NCI-H1436 treated with DMSO at 0.1 percent for 48 hours (cell line): ENCODE results near the gene LRFN2.

Experiments used
- DNase-seq: peaks from one replicate; lab custom pipeline; 2025; lab: John Stamatoyannopoulos, UW

The LRFN2 gene

DNA sequence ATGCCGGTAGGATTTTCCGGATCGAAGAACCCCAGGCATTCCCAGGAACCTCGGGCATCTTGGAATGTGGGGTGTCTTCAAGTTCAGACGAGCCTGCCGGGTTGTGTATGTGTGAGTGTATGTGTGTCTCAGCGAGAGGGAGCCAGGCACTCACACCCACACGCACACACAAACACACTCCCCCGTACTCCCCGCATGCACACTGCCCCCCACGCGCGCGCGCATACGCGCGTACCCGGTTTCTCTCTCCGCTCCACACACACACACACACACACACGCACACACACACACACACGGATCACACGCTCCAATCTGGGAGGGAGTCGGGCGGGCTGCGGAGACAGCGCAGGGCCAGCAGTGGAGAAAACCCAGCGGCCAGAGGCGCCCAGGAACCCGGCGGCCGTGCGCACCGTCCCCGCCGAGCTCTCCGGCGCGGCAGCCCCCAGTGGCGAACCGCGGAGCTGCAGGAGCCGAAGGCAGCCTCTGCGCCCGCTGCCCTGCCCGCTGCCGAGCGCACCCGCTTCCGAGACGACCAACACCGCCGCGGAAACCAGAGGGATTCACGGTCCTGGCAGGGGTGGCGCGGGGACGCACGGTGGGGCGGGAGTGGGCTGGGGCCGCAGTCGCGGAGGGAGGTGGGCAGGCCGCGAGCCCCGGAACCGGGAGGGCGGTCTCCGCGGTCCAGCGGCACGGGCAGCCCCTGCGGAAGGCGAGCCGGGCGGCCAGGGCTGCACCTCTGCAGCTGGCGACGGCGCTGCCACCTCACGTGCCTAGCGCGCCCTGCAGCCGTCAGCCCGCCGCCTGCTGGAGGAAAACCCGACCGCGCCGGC, at the start of gene LRFN2:
TSS of gene LRFN2 (minus strand) at position 125 of the 830 bp plus-strand sequence.
- peak; percentile 36 for DNase-seq

GRCh38 chr6:40634429-40634828, 47.3 kb upstream of the LRFN2 start:
- DNase-seq = no peak

GRCh38 chr6:40631744-40632143, 44.6 kb upstream of the LRFN2 start:
- no peak for DNase-seq

DNA sequence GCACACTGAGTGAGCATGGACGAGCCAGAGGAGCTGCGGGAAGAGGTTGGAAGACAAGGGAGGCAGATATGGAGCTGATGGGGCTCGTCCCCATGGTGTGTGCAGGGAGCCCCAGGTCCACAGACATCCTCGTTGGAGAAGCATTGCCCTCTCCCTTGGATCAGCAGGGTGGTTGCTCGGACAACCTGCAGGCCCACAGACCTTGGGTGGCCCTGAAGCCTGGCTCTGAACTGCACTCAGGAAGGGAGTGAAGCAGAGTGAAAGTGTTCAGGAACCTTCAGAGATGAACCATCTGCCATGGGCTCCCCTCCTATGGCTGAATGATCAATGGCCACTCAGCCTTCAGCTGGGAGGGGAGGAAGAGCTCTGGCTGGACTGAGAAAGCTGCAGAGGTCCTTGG, 43.3 kb upstream of the LRFN2 start:
- DNase-seq = no peak

GRCh38 chr6:40630051-40630450, 42.9 kb upstream of the LRFN2 start:
- no peak for DNase-seq

DNA sequence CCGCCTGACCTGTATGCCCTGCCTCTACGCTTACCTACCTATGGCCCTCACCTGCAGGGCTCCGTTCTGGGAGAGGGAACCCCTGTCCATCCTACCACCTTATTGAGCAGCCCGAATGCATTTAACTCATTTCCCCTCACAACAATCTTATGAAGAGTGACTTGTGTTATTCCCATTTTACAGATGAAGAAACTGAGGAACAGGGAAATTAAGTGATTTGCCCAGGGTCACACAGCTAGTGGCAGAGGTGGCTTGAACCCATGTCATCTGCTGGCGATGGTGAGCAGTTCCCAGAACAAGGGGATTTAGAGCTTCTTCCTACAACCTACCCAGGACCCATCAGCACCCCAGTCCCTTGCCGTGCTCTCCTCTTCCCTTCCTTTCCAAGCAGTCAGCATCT, 42.3 kb upstream of the LRFN2 start:
- no peak for DNase-seq

GRCh38 chr6:40627316-40627715, 40.2 kb upstream of the LRFN2 start:
- DNase-seq = no peak

- no peak for DNase-seq
Observed at GRCh38 chr6:40626886-40627285, 39.7 kb upstream of the LRFN2 start.

GRCh38 chr6:40623932-40624331, 36.8 kb upstream of the LRFN2 start:
- no peak for DNase-seq

- no peak for DNase-seq
Observed at GRCh38 chr6:40623178-40623577, 36.0 kb upstream of the LRFN2 start.

DNA sequence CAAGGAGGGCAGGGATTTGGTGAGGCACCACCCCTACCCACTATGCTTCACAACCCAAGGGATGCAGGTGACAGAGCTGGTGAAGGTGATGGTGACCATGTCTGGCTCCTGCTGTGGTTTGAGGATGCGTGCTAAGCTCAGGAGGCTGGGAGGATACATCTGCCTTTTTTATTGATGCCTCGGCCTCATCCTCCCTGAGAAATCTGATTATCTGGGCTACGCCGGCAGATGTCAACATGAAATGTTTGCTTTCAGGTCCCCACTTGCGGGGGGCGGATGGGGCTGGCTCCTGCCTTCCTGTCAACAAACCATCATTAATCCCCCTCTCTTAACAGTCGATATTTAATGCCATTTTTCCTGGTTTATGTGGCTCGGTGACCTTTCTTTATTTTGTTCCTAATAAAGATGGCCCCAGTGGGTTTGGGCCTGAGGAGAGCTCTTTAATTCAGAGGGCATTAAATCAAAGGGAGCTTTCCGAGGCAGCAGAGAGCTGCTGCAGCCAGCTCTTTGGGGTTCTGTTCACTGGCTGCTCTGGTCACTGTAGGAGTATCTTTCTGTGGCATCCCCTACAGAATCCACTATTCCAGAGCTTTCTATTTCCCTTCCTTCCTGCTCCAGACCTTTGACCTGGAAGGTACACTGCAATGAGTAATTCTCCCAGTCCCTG, 33.5 kb upstream of the LRFN2 start:
- DNase-seq = no peak

DNA sequence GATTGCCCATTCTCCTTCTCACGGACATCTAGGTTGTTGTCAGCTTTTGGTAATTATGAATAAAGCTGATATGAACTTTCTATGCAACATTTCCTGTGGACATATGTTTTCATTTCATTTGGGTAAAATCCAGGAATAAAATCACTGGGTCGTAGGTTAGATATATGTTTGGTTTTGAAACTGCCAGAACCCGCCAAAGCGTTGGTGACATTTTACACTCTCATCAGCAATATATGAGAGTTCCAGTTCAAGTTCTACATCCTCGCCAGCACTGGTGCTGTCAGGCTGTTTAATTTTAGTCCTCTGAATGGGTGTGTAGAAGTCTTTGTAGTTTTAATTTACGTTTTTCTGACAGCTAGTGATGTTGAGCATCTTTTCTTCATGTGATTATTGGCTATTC, 27.5 kb upstream of the LRFN2 start:
- DNase-seq = no peak

DNA sequence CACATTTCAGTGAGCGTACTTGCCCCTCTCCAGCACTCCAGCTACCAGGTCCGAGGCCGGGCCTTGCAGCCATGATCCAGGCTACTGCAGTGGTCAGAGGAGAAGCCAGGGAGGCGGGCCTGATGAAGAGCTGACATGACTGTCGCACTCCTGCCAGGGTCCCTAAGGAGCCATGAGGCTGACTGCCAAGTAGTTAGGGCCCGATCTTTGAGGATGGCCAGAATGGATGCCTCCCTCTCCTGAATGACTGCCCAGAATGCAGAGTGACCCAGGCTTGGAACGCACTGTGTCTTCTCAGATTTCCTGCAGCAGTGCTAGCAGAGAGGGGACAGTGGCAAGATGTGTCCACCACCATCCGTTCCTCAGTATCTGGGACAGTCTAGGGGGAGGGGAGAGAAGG, 24.7 kb upstream of the LRFN2 start:
- no peak for DNase-seq

- DNase-seq = no peak
Observed at GRCh38 chr6:40611434-40611833, 24.3 kb upstream of the LRFN2 start.

GRCh38 chr6:40610229-40610628, 23.1 kb upstream of the LRFN2 start:
- no peak for DNase-seq

DNA sequence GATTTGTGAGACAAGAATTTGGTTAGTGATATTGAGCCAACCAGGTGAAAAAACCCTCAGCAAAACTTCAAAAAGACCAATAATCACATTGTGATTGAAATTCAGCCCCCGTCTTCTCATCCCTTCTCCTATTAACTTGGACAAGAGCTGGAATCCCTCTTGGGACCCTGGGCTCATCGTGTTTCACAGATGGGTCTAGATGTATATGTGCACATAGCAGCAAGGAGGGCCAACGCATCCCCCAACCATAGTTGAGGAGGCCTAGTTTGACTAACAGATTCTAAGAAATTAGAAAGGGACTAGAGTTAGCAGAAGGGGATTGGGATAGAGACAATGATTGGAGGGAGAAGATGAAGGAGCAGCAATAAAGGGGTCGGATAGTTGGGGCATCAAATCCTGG, 19.8 kb upstream of the LRFN2 start:
- no peak for DNase-seq

DNA sequence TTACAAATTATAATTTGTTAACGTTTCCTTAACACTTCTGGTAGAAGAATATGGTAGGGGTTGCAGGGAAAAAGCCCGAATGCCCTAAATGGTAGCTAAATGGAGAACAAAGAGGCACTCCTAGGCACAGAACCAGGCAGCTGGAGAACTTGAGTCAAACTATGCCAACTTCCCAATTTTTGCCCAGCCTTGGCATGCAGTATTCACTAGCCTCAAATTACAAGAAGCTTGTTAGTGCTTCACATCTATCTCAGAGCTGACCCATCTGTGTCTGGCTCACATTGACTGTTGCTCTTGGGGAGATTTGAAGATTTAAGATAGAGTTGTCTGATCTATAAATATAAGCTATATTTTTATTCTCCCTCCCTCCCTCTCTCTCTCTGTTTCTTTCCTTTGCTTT, 19.4 kb upstream of the LRFN2 start:
- DNase-seq = no peak

- DNase-seq = no peak
Observed at GRCh38 chr6:40604082-40604481, 16.9 kb upstream of the LRFN2 start.

- no peak for DNase-seq
Observed at GRCh38 chr6:40599555-40599954, 12.4 kb upstream of the LRFN2 start.

DNA sequence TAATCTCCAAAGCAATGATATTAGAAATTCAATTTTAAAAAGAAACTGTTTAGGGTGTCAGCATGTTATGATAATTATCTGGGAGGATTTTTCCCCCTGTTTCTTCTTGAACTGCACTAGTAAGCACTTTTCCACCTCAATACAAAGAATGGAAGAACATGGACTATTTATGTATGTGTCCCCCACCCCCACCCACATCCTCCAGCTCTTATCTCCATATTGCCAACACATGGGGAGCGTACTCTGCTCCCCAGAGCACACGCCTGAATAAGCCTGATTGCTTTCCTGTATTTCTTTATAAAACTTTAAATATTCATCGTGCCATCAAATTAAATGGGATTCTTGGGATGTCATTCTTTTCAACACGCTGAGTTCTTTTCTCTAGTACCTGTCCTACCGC, 11.4 kb upstream of the LRFN2 start:
- DNase-seq = no peak

DNA sequence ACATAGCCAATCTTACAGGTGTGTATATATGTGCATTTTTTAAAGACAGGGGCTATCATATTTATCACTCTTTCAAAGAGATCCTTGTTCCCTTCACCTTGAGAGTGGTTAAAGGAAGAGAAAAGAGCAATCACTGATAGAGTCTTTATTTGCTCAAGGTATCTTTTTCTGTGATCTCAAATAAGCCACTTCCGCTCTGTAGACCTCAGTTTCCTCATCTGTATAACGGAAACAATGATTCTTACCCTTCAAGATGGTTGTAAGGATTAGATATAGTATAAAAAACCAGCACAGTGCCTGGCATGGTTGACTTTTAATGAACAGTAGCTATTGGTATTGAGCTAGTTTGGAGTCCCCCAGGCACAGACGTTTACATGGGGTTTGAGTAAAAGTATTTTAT, 10.1 kb upstream of the LRFN2 start:
- DNase-seq = no peak

DNA sequence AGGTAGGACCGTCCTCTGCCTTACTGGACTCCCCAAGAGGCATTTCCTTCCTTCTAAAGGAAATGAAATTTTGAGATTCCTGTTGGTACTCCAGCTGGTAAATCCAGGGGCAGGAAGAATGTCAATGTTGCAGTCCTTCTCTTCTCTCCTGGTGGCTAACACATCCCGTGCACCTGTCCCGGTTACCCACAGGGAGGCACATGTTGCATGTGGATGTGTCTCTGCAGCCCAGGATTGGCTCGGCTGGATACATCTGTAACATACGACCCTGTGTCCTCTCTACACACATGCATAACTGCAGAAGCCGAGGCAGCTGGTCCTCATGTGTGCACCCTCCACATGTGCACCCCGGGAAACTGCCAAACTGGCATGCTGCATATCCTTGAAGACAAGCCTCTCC, 1.3 kb upstream of the LRFN2 start:
- DNase-seq = no peak

DNA sequence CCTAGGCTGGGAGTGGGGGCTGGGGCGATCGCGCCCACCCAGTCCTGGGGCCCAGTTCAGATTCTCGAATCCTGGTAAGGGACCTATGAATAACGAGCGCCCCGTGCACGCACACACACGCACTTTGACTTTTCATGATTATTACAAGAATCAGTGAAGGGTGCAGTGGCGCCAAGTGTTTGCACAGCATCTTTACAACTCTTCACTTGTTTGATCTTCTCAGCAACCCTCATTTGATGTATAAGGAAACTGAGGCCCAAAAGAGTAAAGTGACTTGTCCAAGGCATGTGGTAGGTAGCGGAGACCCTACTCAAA, 863 bp upstream of the LRFN2 start:
- no peak for DNase-seq
